Stimulated activated CD8-positive, alpha-beta memory T cell treated with anti-CD3 and anti-CD28 coated beads, Interleukin-2, amount 100 ng/mL, for 1 hour (primary cell): ENCODE results near the gene COL28A1.

Experiments
- DNase-seq, 2 donors: peaks; one replicate each; pipeline ENCODE4 v3.0.0-alpha.2; 2020; ENCODE audit warnings: low read depth in 2 of 2

COL28A1 gene

DNA sequence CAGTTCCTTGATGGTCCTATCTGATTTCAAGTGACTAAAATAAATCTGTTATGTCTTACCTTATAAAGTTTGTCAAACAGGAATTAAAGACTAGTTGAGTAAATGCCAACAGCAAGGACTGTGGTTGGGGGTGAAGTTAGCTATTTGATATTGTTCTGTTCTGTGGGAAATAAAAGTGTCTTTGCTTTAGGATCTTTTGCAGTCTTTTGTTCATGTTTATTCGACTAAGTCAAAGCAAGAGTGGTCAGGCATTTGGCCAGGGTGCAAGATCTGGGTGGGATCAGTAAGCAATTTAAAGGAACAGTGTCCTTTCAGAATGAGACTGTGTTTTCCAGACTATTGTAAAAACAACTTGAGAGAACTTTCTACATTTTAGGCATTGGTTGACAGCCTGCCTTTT is at the start of gene COL28A1:
Gene COL28A1 (minus strand): TSS at position 183 of the 400 bp plus-strand sequence. CDS start 2,998 bp downstream, outside the sequence.
- DNase-seq, result no peak

- no peak for DNase-seq
Measured at GRCh38 chr7:7584653-7585052, 49.0 kb upstream of the COL28A1 start.

DNA sequence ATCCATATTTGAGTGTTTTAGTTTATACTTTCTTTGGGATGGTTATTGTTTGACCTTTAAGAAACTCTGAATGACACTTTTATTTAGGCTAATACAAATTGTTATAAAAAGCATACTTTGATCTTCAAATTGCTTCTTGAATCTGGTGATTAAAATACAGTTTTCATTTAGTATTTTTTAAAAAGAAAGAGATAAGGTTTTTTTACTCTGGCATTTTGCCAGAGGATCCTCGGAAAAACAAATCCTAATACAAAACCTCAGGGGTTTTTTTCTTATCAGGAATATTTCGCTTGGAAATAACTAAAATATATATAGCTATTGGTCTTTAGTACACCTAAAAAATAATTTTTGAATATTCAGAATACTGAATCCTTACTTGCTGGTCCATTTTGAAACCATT is 48.1 kb upstream of the COL28A1 start:
- DNase-seq, result no peak

- no peak for DNase-seq
Measured at GRCh38 chr7:7582596-7582995, 46.9 kb upstream of the COL28A1 start.

- no peak for DNase-seq
Measured at GRCh38 chr7:7581531-7582179, 46.0 kb upstream of the COL28A1 start.

- no peak for DNase-seq
Measured at GRCh38 chr7:7579638-7580037, 44.0 kb upstream of the COL28A1 start.

DNA sequence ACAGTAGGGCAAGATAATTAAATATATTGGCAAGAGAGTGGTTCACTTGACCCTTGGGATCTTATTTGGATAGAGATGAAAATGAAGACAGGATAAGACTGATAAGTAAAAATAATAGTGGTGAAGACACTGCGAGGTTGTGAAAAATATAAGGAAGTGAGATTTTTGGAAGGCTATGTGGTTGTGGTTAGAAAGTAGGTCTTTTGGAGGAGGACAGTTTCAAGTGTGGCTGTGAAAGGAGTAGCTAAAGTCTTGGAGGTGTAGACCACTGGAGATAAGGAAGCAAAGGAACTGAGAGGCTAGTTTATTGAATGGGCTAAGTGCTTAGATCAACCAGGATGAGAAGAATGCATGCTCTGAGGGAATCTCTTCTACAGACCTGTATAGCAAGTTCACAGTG is 42.2 kb upstream of the COL28A1 start:
- no peak for DNase-seq

DNA sequence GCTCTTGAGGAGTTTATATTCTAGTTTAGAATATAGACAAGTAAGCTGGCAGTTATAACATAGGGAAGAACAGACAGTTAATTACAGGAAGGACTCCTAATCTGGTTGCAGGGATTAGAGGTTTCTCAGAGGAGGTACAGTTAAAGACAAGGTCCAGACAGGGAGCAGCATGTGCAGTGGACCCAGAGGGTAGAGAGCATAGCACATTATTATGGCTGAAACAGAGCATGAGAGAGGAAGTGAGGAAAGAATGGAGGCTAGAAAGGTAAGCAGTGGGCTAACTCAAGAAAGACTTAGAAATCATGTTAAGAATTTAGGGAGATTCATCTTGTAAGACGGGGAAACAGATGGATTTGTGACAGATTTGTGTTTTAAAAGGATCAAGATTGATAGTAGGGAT is 40.7 kb upstream of the COL28A1 start:
- no peak for DNase-seq

DNA sequence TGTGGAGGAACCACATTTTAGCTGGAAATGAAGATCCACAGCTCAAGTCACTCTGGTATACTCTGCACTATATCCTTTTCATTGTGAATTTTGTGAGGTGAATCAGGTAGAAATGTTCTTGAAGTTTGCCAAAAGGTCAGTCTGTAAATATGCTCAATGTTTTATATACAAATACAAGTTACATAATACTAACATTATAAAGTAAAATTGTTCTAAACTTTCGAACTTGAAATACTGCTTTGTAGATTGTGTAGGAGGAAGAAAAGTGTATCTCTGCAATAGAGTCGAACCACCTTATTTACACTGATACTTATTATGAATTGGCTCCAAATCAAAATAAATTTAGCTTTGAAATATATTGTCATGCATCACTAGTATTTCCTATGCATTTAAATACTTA is 38.0 kb upstream of the COL28A1 start:
- DNase-seq, result no peak

DNA sequence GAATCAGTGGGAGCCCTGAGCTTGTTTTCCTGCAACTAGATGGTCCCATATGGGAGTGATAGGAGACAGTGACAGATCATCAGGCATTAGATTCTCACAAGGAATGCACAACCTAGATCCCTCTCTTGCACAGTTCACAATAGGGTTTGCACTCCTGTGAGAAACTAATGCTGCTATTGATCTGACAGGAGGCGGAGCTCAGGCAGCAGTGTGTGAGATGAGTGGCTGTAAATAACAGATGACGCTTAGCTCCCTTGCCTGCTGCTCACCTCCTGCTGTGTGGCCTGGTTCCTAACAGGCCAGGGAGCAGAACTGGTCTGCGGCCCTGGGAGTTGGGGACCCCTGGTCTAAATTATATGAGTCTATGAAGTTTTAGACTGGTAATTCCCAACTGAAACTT is 34.9 kb upstream of the COL28A1 start:
- DNase-seq, result no peak

DNA sequence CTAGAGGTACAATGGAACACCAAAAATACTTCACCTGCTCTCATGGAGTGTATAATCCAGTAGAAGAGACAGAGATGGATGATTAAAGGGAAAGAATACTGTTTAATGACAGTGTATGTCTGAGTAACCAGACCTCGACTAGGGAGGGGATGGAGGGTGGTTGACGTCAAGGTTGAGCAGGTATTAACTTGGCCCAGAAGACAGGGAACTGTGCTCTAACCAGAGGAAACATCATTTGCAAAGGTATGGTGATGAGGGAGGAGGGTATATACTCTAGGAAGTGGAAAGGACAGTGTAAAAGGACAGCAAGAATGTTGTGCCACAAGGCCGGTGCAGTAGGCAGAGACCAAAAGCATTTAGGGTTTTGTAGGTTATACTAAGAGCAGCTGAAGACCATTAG is 33.9 kb upstream of the COL28A1 start:
- no peak for DNase-seq

GRCh38 chr7:7569081-7569527 is 33.4 kb upstream of the COL28A1 start:
- no peak for DNase-seq

- no peak for DNase-seq
Measured at GRCh38 chr7:7568553-7568952, 32.9 kb upstream of the COL28A1 start.

- no peak for DNase-seq
Measured at GRCh38 chr7:7567898-7568531, 32.3 kb upstream of the COL28A1 start.

DNA sequence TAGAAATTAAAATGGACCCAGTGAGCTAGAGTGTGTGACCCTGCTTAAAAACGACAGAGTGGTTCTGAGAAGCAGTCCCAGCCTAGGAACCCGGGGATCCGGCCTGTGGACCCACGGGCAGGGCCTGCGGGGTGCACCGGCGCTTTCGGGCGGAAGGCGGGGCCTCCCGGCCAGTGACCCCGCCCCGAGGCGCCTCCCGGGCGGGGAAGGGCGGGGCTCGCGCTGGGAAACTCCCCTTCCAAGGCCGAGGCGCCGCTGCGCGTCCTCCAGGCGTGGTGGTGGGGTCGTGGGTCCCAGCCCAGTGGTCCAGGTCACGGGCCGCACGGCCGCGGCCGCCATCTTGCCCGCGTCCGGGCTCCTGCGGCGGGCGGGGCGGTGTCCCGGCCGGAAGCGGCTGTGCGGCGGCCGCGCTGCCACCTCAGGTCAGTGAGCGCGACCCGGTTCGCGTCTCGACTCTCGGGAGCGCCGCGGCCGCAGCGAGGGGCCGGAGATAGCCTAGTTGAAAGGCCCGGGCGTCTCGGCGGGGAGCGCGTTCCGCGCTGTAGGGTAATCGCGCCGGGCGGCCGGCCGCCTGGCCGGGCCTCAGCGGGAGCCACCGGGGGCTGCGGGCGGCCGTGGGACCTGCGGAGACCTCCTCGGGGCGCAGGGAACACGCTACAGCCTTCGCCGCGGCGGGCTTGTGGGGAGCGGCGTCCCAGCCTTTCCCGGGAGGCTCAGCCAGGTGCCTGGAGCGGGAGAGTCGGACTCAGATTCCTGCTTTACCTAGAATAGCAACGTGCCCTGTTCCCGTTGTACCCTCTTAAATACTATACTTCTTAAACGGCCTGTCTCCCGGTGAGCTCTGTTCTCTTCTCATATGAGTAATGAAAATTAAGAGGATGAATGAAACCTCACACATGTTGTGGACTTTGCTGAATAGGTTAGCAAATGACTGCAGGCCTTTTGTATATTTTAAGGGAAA is 31.3 kb upstream of the COL28A1 start, which contains the start of gene MIOS:
Gene MIOS (plus strand): TSS at position 234 of the 961 bp plus-strand sequence. CDS start 5,592 bp downstream, outside the sequence.
- peak; percentile 66 to 71 for DNase-seq

DNA sequence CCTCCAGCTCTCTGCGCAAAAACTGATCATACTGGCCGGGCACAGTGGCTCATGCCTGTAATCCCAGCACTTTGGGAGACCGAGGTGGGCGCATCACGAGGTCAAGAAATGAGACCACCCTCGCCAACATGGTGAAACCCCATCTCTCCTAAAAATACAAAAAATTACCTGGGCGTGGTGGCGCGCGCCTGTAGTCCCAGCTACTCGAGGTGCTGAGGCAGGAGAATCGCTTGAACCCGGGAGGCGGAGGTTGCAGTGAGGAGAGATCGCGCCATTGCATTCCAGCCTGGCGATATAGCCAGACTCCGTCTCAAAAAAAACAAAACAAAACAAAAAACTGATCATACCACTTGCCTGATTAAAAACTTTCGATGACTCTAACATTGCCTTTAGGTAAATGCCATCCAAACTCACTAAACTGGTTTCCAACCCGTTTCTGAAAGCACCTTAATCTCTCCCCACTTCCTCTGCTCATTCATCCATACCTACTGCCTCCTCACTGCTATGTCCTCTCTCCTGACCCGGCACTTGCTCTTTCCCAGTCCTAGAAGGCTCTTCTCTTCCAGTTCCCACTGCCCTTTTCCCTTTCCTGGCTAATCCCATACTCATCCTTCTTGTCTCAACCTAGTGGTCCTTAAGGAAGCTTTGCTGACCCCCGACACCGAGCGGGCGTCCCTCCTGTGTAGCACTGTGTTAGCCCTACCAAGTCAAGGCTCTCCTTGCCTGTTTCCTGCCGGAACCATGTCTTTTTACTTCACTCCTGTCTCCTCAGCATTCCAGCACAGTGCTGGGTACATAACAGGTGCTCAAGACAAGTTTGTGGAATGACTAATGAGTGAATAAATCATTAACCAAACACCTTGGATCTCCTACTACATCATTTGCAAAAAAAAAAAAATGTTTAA is 30.3 kb upstream of the COL28A1 start:
- DNase-seq, result no peak

- DNase-seq, result no peak
Measured at GRCh38 chr7:7565018-7565680, 29.5 kb upstream of the COL28A1 start.

- no peak for DNase-seq
Measured at GRCh38 chr7:7564323-7564780, 28.7 kb upstream of the COL28A1 start.

GRCh38 chr7:7563813-7564212 is 28.1 kb upstream of the COL28A1 start:
- no peak for DNase-seq

- DNase-seq, result no peak
Measured at GRCh38 chr7:7563269-7563668, 27.6 kb upstream of the COL28A1 start.

- no peak for DNase-seq
Measured at GRCh38 chr7:7562736-7563135, 27.1 kb upstream of the COL28A1 start.
